Skeletal muscle tissue (tissue), 4 donors: ENCODE measurements around the gene SMIM32. TPM values are rescaled to one million over a fixed set of nuclear protein-coding genes. Genes with fewer than 3 reads are reported as not detected.

Experiments used
- H3K27ac ChIP-seq: one replicate; pipeline ENCODE4 v1.7.0; 2013; ENCODE audit warnings: mild to moderate bottlenecking, low read depth, low read length, inconsistent platforms
- H3K27me3 ChIP-seq, 3 donors: one replicate each; pipeline ENCODE4 v1.7.0; 2013; ENCODE audit warnings: low read length in 3 of 3; ENCODE audit not compliant: control insufficient read depth in 3 of 3, insufficient read depth in 3 of 3
- H3K36me3 ChIP-seq, 3 donors: one replicate each; pipeline ENCODE4 v1.7.0; 2013; ENCODE audit warnings: low read length in 3 of 3; ENCODE audit not compliant: control insufficient read depth in 3 of 3, insufficient read depth in 3 of 3
- H3K4me1 ChIP-seq, 3 donors: one replicate each; pipeline ENCODE4 v1.7.0; 2013; ENCODE audit warnings: low read length in 3 of 3, mild to moderate bottlenecking in 3 of 3; ENCODE audit not compliant: control insufficient read depth in 3 of 3, insufficient read depth in 3 of 3
- H3K4me3 ChIP-seq, 3 donors: one replicate each; pipeline ENCODE4 v1.7.0; 2013; ENCODE audit warnings: low read length in 3 of 3
- H3K9ac ChIP-seq, 3 donors: one replicate each; pipeline ENCODE4 v1.7.0; 2013; ENCODE audit warnings: low read length in 3 of 3, mild to moderate bottlenecking in 3 of 3, moderate library complexity in 2 of 3, low read depth in 1 of 3
- H3K9me3 ChIP-seq, 3 donors: one replicate each; pipeline ENCODE4 v1.7.0; 2013; ENCODE audit warnings: low read length in 3 of 3; ENCODE audit not compliant: control insufficient read depth in 3 of 3
- total RNA-seq: library from RNA; depleted of rRNA; stranded (reverse); fragments of >200 nt; gene quantifications from one replicate; pipeline ENCODE4 v1.2.3, GENCODE V29; 2014
- donor health status: Osteomylitis.

SMIM32 gene
- total RNA-seq: under 0.01 TPM

- Histone ChIP-seq H3K27ac (no peak within 1 kb of the TSS), H3K9ac (peak within 1 kb of the TSS in 2 of 3 donors; percentile 53 to 82), H3K4me1 (peaks cover 9 to 42% (median 31%) of the 10 kb centered on the region in 3 donors), H3K9me3 (no peaks in the 10 kb centered on the region), H3K36me3 (peaks cover 0 to 10% (median 8%) of the 10 kb centered on the region in 3 donors), H3K4me3 (peak within 1 kb of the TSS; percentile 54 to 72 (median 69)), H3K27me3 (peaks cover 4 to 18% (median 14%) of the 10 kb centered on the region in 3 donors)
Observed at GRCh38 chr5:136192526-136193321, at the start of gene SMIM32. Gene SMIM32, minus strand, starts transcription at chr5:136193162. Its CDS starts 638 bp downstream, at chr5:136192524.

GRCh38 chr5:136242611-136243010 lies 49.6 kb upstream of the SMIM32 start:
- H3K9me3 ChIP-seq: no peaks in the 10 kb centered on the region
- H3K4me1 ChIP-seq: no peaks in the 10 kb centered on the region
- no peak overlapping the region for H3K4me3 ChIP-seq
- no peak overlapping the region for H3K9ac ChIP-seq
- H3K36me3 ChIP-seq: no peaks in the 10 kb centered on the region
- H3K27me3 ChIP-seq: peaks cover 0 to 3% (median 0%) of the 10 kb centered on the region in 3 donors
- no peak overlapping the region for H3K27ac ChIP-seq

DNA sequence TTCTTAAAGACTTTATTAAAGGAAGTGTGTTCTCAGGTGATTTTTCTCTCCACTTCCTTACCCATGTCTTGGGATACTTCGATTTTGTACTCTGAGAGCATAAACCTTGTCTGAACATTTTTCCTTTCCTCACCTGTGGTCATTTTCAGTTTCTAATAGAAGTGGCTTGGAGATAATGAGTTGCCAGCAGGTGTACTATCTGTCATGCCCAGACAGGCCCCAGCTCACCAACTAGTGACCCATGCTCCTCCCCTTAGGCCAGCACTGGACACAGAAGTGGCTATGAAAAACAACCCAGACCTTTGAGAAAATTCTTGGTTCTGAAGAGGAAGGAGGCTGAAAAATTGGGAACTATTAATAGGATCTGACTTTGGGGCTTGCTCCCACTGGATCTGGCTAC lies 49.2 kb upstream of the SMIM32 start:
- peaks cover 0 to 3% (median 0%) of the 10 kb centered on the region in 3 donors for H3K27me3 ChIP-seq
- H3K36me3 ChIP-seq: no peaks in the 10 kb centered on the region
- no peaks in the 10 kb centered on the region for H3K9me3 ChIP-seq
- H3K4me3 ChIP-seq: no peak overlapping the region
- no peak overlapping the region for H3K27ac ChIP-seq
- H3K4me1 ChIP-seq: no peaks in the 10 kb centered on the region
- no peak overlapping the region for H3K9ac ChIP-seq

DNA sequence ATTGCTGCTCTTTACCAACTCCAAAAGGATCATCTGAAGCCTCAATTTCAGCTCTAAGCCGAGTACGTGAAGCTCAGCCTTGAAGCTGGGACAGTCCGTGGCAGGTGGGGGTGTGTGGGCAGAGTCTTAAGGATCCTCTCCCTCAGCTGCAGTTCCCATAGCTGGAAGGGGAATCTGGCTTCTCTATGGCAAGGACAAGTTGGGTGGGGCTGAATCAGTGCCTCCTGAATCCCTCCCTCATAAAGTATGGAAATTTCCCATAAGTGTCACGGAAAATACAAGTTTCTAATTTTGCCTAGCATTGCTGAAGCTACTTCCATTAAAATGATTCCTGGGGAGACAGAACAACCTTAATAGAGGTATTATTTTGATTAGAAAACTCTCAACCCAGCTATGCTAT lies 47.9 kb upstream of the SMIM32 start:
- Histone ChIP-seq H3K9me3 (no peaks in the 10 kb centered on the region), H3K9ac (no peak overlapping the region), H3K4me3 (no peak overlapping the region), H3K4me1 (no peaks in the 10 kb centered on the region), H3K27ac (no peak overlapping the region), H3K36me3 (no peaks in the 10 kb centered on the region), H3K27me3 (peaks cover 0 to 3% (median 0%) of the 10 kb centered on the region in 3 donors)

DNA sequence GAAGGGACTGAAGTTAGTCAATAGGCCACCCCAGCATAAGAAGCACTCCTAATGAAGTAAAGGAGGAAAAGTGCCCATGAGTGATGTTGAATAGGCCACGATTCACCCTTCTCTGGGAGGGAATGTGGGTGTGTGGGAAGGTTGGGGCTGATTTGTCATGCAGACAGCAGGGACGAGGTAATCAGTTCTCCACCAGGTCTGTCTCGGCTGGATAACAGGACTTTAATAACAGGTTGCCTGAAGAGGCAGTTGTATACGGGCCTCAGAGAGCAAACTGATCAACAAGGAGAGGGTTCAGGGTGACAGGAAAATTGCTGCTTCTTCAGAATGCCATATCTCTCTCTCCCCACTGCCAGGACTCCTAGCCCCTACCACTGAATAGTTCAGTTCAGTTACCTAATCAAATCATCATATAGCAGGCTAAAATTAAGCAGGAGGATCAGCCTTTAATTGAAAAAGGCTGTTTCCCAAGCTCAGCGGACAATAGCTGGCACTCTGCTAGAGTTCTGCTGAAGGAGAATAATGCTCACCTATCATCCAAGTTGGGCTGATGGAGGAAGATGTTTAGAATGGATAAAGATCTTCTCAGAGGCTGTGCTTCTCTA lies 43.6 kb upstream of the SMIM32 start:
- H3K9me3 ChIP-seq: no peaks in the 10 kb centered on the region
- H3K36me3 ChIP-seq: no peaks in the 10 kb centered on the region
- H3K4me1 ChIP-seq: no peaks in the 10 kb centered on the region
- H3K27me3 ChIP-seq: no peaks in the 10 kb centered on the region
- no peak overlapping the region for H3K4me3 ChIP-seq
- H3K27ac ChIP-seq: no peak overlapping the region
- H3K9ac ChIP-seq: no peak overlapping the region

DNA sequence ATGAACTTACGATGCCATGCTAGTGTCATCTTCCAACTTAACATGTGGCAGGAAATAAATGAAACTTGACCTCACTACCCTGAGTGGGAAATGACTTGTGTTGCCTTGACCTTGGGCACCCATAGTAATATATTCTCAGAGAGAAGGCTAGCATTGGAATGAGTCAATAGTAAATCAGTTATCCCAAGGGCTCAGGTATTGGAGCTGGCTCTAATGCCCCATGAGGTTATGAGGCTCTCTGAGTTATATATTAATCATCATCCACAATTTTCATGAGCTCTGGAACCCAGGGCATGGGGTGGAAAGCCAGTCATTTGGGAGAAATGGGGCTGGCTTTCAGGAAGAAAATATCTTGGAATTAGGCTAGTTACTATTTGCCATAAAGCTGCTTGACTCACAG lies 42.4 kb upstream of the SMIM32 start:
- no peaks in the 10 kb centered on the region for H3K4me1 ChIP-seq
- H3K27ac ChIP-seq: no peak overlapping the region
- no peak overlapping the region for H3K9ac ChIP-seq
- H3K9me3 ChIP-seq: no peaks in the 10 kb centered on the region
- no peaks in the 10 kb centered on the region for H3K36me3 ChIP-seq
- no peaks in the 10 kb centered on the region for H3K27me3 ChIP-seq
- H3K4me3 ChIP-seq: no peak overlapping the region

DNA sequence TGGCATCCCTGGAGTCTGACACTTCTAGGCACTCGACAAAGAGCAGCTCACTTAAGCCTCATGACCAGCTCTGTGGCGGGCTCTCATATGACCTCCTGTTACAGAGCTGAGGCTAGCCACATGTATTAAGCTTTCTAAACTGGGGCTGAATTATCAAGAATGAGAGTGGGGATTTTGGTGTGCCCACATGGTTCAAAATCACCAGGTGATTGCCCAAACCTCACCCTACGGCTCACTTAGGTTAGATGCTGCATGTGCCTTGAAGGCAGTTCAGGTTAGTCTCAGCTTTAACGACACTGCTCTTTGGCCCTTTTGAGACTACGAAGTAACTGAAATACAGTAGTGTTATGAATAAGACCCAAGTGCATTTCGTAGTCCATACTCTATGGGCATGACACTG lies 39.4 kb upstream of the SMIM32 start:
- Histone ChIP-seq H3K36me3 (no peaks in the 10 kb centered on the region), H3K9me3 (no peaks in the 10 kb centered on the region), H3K9ac (no peak overlapping the region), H3K4me3 (no peak overlapping the region), H3K27ac (no peak overlapping the region), H3K27me3 (peaks cover 3 to 6% (median 4%) of the 10 kb centered on the region in 3 donors), H3K4me1 (no peaks in the 10 kb centered on the region)

DNA sequence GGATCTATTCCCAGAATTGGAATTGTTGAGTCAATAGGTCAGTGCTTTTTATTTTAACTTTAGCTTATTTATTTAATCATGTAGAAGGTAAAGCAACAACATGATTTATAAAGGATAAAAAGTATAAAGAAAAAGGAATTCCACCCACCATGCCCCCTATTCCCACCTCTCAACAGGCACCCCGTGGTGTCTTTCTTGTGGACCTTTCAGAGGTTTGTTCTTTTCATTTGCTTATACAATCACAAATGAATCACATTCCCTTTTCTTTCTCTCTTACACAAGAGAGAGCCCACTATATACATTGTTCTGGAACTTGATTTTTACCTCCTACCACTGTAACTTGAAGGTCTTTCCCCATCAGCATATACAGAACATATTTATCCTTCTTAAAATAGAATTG lies 37.2 kb upstream of the SMIM32 start:
- Histone ChIP-seq H3K27ac (no peak overlapping the region), H3K9ac (no peak overlapping the region), H3K4me3 (no peak overlapping the region), H3K27me3 (peaks cover 3 to 10% (median 7%) of the 10 kb centered on the region in 3 donors), H3K9me3 (no peaks in the 10 kb centered on the region), H3K36me3 (no peaks in the 10 kb centered on the region), H3K4me1 (no peaks in the 10 kb centered on the region)

GRCh38 chr5:136228136-136228757 lies 35.3 kb upstream of the SMIM32 start:
- H3K4me1 ChIP-seq: no peaks in the 10 kb centered on the region
- H3K9ac ChIP-seq: no peak overlapping the region
- H3K9me3 ChIP-seq: no peaks in the 10 kb centered on the region
- no peaks in the 10 kb centered on the region for H3K36me3 ChIP-seq
- no peak overlapping the region for H3K27ac ChIP-seq
- peaks cover 6 to 14% (median 7%) of the 10 kb centered on the region in 3 donors for H3K27me3 ChIP-seq
- no peak overlapping the region for H3K4me3 ChIP-seq

DNA sequence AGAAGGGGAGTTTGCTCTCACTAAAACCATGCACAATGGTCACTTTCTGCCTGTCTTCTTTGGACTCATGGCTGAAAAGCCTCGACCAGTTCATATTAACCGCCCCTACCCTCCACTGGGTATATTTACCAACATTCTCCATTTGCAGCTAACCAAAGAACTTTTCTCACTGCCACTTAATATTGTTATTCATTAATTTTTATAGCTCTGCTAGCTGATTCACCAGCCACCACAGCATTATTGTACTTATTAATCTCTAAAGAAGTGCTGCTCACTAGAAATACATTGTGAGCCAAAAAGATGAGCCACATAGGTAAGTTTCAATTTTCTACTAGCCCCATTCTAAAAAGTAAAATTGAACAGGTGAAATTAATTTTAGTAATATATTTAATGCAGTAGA lies 33.4 kb upstream of the SMIM32 start:
- H3K27me3 ChIP-seq: peaks cover 6 to 14% (median 7%) of the 10 kb centered on the region in 3 donors
- H3K4me3 ChIP-seq: no peak overlapping the region
- H3K27ac ChIP-seq: no peak overlapping the region
- no peak overlapping the region for H3K9ac ChIP-seq
- H3K4me1 ChIP-seq: no peaks in the 10 kb centered on the region
- peaks cover 0 to 2% (median 0%) of the 10 kb centered on the region in 3 donors for H3K9me3 ChIP-seq
- no peaks in the 10 kb centered on the region for H3K36me3 ChIP-seq
